Mesenteric fat pad (tissue), 1 donor: ENCODE results near the gene SPOCK1. TPM values are rescaled to one million over a fixed set of nuclear protein-coding genes. Genes with fewer than 3 reads are reported as not detected.
A peak's percentile ranks its signal among the peaks of the same experiment; 100 is the strongest.

ENCODE experiments used
- DNase-seq: peaks from one replicate; pipeline ENCODE4 v3.0.0-alpha.2; 2020; ENCODE audit warnings: low spot score
- total RNA-seq: library from RNA; stranded (reverse); fragmentation: NEBNext Ultra II Directional; extraction: Animal tissue kit (Norgen Biotek cat#: 25700); gene quantifications from one replicate; pipeline ENCODE4 v1.2.1, GENCODE V29; 2021
- donor health status: DM: yes; HTN: yes; CAD: no.

SPOCK1 gene
- total RNA-seq, 1 donor from 2014 or later, result 59.8 TPM

GRCh38 chr5:137167187-137167586, 331.9 kb downstream of the SPOCK1 start:
- no peak for DNase-seq

- DNase-seq, result no peak
Observed at GRCh38 chr5:137164961-137165360, 334.2 kb downstream of the SPOCK1 start.

- no peak for DNase-seq
Observed at GRCh38 chr5:137164536-137164935, 334.6 kb downstream of the SPOCK1 start.

DNA sequence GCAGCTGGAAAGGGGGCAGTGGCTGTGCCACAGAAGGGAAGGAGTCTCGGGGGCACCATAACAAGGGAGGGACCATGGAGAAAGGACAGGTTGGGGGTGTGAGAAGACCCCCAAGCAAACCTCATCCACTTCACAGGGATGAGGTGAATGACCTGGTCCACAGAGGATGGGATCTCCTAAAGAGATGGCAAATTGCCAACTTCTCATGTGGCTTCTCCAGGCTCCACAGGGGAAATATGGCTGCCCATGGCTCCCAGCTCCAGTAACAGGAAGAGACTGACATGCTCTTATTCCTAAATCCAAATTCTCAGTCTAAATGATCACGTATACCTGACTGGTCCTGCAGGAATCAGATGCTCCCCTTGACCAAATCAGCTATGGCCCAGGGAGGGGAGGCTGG, 340.4 kb downstream of the SPOCK1 start:
- no peak for DNase-seq

DNA sequence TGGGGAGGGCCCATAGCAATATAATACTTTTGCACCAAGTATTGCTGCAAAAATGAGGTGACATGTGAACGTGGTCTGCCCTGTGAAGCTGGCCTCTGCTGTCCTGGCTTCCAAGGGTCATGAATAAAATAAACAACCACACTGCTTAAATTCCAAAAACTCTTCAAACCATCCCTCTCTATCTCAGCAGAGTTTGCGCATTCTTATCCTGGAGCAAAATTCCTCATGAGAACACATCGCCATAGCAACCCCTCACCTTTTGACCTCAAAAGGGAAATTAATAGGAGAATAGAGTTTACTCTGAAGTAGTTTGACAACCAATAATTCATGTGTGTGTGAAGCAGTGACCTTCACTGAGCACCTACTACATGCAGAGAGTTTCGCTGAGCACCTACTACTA, 342.9 kb downstream of the SPOCK1 start:
- DNase-seq, result no peak

- no peak for DNase-seq
Observed at GRCh38 chr5:137155261-137156000, 343.7 kb downstream of the SPOCK1 start.

DNA sequence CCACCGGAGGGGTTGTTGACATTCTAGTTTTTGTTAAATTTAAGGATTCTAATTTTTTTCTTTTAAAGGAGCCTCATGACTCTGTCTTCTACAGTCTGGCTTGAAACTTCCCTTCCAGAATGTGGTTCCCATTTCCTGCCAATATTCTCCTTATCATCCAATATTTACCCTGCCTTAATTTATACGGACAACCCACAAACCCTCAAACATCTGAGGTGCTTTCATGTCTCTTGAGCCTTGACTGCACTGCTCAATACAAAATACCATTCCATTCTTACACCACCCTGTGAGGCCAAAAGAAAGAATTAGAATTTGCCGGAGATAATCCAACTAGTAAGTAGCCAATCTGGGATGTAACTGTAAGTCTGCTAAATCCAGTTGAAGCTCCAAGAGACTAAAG, 346.5 kb downstream of the SPOCK1 start:
- no peak for DNase-seq

DNA sequence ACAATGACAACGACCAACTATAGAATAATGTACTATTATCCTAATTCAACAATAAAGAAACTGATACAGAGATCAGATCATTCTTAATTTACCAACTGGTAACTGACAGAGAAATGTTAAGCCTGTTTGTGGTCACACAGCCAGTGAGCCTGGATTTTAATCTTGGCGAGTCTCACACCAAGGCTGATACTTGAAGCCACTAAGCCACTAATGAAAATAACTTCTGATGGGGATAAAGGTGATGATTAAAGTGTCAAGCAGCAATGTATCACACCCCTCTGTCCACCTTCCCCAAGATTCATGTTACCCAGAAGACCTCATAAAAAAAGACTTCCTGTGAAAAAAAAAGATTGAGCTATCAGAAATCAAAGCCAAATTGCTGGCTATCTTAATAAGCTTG, 350.5 kb downstream of the SPOCK1 start:
- no peak for DNase-seq

- DNase-seq, result no peak
Observed at GRCh38 chr5:137148159-137148558, 351.0 kb downstream of the SPOCK1 start.

DNA sequence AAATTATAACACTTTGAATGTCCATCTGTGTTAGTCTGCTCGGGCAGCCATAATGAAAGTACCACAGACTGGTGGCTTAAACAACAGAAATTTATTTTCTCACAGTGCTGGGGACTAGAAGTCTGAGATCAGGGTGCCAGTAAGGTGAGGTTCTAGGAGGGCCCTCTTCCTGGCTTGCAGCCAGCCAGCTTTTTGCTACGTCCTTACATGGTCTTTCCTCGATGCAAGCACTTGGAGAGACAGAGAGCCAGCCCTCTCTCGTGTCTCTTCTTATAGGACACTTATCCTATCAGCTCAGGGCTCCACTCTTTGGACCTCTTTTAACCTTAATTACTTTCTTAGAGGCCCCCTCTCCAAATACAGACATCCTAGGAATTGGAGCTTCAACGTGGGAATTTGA, 351.8 kb downstream of the SPOCK1 start:
- no peak for DNase-seq

- no peak for DNase-seq
Observed at GRCh38 chr5:137146402-137146890, 352.7 kb downstream of the SPOCK1 start.

GRCh38 chr5:137145721-137146120, 353.4 kb downstream of the SPOCK1 start:
- no peak for DNase-seq

DNA sequence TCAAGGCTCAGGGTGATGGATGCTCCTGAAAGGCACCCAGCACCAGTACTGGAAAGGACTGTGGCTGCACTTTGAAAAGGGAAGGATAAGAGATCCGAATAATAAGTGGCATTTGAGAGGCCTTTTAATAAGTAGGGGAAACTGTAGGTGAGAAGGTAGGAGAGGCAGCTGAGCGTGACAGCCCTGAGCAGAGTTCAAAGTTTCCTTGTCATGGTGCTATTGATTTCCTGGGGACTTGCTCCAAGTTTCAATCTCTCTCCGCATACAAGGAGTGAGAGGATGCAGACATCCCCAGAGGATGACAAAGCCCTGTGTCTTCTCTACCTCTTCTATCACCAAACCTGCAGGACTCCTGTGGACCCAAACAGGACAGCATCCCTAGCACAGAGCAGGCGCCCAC, 354.5 kb downstream of the SPOCK1 start:
- DNase-seq, result no peak

DNA sequence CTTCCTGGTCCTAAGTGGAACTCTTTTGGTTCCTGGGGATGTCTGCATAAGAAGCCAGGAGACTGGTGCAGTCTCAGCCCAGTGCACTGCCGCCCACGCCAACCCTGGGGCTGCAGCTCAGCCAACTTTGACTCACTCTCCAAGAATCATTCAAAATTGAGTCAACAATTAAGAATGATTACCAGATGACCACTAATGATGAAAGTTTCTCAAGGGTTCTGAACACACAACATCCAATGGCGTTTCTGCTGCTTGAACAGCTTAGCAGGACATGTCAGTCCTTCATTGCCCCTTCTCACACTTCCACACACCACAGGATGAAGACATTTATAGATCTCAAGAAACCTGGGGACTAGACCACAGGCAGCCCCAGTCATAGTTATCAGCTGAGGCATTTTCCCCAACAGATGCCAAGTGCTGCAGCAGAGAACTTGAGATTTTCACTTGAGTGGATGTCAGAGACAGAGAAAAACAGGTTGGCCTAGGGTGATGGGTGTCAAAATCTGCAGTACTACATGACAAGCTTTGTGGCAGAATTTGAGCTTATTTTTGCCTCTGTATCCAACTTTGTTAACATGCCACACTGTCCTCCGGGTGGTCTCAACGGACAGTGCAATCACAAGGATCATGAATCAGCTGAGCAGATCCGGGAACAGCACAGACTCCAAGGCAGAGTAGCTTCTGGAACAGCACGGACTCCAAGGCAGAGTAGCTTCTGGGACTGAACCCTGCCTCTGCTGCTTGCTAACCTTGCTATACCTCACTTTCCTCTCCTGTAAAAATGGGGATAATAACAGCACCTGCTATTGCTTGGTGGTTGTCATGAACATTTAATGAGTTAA, 356.1 kb downstream of the SPOCK1 start:
- DNase-seq, result peak; percentile 83

- DNase-seq, result no peak
Observed at GRCh38 chr5:137142346-137142745, 356.8 kb downstream of the SPOCK1 start.

- DNase-seq, result no peak
Observed at GRCh38 chr5:137141779-137142178, 357.3 kb downstream of the SPOCK1 start.

DNA sequence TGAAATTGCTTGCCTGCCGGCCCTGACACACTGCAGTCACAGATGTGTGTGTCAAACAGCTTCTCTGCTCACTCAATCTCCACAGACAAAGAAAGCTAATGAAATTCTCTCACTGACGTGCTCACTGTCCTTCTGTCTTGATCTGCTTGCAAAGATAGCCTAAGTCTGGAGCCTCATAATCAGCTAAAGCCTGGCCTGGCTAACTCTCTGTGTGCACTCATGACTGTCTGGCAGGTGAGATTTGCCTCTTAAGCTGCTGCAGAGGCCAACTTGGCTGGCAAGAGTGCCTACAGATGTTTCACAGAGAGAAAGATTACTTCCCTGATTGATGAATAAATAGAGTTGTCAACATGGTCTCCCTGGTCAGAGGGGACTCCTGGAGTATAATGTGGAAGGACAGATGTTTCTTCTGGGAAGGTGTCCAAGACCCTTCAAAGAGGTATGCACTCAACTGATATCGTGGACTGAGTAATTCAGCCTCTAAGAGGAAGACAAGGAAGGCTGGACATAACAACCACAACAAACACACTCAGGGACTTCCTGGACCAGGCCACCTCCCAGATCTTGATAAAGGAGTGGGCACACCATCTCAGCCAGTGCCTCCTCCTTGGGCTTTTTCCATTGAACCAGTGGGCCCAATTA, 362.0 kb downstream of the SPOCK1 start:
- peak; percentile 33 for DNase-seq

DNA sequence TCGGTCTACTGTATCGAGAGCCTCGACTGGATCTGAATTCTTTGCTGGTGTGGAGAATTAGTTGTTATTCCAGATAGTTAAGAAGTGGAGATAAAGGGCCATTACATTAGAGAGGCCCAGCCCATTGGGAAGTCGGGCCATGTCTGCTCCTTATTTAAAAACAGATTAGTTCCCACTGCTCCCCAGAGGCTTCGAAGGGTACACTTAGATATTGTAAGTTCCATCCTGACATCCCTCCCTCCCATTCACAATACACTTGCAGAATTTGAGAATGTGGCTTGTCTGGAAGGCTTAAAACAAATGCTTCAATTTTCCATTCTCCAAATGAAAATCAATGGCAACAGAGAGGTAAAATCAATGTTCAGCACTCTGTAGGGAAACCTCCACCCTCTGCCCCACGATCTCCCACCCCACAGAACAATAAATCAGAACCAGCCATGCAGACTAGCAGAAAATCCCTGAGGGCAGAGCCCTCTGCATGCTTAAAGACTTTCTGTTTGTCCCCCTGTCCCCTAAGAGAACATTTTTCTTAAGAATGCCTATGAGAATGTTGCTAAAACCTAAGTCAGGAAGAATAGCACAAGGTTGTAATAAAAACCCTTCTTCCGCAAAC, 364.1 kb downstream of the SPOCK1 start:
- DNase-seq, result no peak

- DNase-seq, result no peak
Observed at GRCh38 chr5:137129886-137130680, 369.0 kb downstream of the SPOCK1 start.

- DNase-seq, result no peak
Observed at GRCh38 chr5:137128012-137128411, 371.1 kb downstream of the SPOCK1 start.

DNA sequence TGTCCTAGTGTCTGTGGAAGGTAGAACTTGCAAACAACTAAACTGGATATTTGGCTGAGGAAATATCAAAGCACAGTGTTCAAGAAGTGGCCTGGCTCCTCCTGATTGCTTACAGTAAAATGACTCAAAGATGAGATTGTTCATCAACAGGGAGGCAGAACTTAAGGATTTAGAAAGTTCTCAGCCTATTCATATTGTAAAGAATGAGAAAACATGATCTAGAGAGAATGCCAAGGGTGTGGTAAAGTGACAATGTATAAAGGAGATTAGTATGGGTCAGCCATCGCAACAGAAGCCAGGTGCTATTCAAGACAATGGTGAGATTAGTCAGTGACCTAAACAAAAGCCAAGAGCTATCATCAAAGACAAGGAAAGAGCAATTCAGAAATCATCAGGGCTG, 372.3 kb downstream of the SPOCK1 start:
- no peak for DNase-seq
